CD14-positive monocyte (primary cell): ENCODE results near the gene PYGB. TPM values are rescaled to one million over a fixed set of nuclear protein-coding genes. Genes with fewer than 3 reads are reported as not detected.

Experiments used
- DNase-seq, 3 donors: peaks; one replicate each; pipeline ENCODE4 v3.0.0-alpha.2; 2011 to 2022
- H2AFZ ChIP-seq: 2 replicates; pipeline ENCODE4 v1.6.0; 2012; ENCODE audit warnings: mild to moderate bottlenecking, low read depth, low read length, inconsistent platforms; ENCODE audit not compliant: insufficient read depth, poor library complexity, severe bottlenecking
- H3K27ac ChIP-seq, 2 donors: 1 replicate in 1 of 2; 2 replicates in 1 of 2; pipeline ENCODE4 v1.5.1; 2012 to 2013; ENCODE audit warnings: low read length in 2 of 2, control low read depth in 1 of 2, inconsistent platforms in 1 of 2, low read depth in 1 of 2, mild to moderate bottlenecking in 1 of 2
- H3K27me3 ChIP-seq, 2 donors: one replicate each; pipeline versions ENCODE4 v1.6.0 to v1.6.1; 2011 to 2013; ENCODE audit warnings: low read length in 2 of 2; ENCODE audit not compliant: control insufficient read depth in 2 of 2, insufficient read depth in 2 of 2
- H3K36me3 ChIP-seq, 2 donors: replicated peaks in 1 of 2; 1 replicate in 1 of 2; 2 replicates in 1 of 2; pipeline versions ENCODE4 v1.5.1 to v1.6.1; 2012 to 2013; ENCODE audit warnings: low read length in 2 of 2, control low read depth in 1 of 2, inconsistent platforms in 1 of 2, mild to moderate bottlenecking in 1 of 2; ENCODE audit not compliant: insufficient read depth in 2 of 2, control insufficient read depth in 1 of 2
- H3K4me1 ChIP-seq, 2 donors: 1 replicate in 1 of 2; 2 replicates in 1 of 2; pipeline versions ENCODE4 v1.5.1 to v1.6.1; 2012 to 2013; ENCODE audit warnings: low read length in 2 of 2, control low read depth in 1 of 2, inconsistent platforms in 1 of 2, mild to moderate bottlenecking in 1 of 2, moderate library complexity in 1 of 2; ENCODE audit not compliant: insufficient read depth in 2 of 2, control insufficient read depth in 1 of 2
- H3K4me2 ChIP-seq: replicated peaks from 2 replicates; pipeline ENCODE3; 2012; ENCODE audit warnings: low read length, moderate library complexity, mild to moderate bottlenecking; ENCODE audit not compliant: poor library complexity, severe bottlenecking; ENCODE audit errors: extremely low read depth
- H3K4me3 ChIP-seq, 3 experiments: fragments of 200-600 bp in 1 of 3; sonication (generic) in 1 of 3; replicated peaks in 1 of 3; 1 replicate in 2 of 3; 2 replicates in 1 of 3; pipeline ENCODE4 v1.5.1; 2011 to 2013; ENCODE audit warnings: low read length in 3 of 3, mild to moderate bottlenecking in 3 of 3, control low read depth in 2 of 3, low read depth in 2 of 3, inconsistent platforms in 1 of 3, moderate library complexity in 1 of 3
- H3K79me2 ChIP-seq: 2 replicates; pipeline ENCODE4 v1.6.0; 2012; ENCODE audit warnings: mild to moderate bottlenecking, control low read depth, inconsistent platforms, low read length, moderate library complexity; ENCODE audit not compliant: insufficient read depth
- H3K9ac ChIP-seq: 2 replicates; pipeline ENCODE4 v1.6.0; 2017; ENCODE audit warnings: low read length, mild to moderate bottlenecking; ENCODE audit not compliant: insufficient read depth, poor library complexity, severe bottlenecking
- H3K9me3 ChIP-seq, 2 donors: replicated peaks in 1 of 2; 1 replicate in 1 of 2; 2 replicates in 1 of 2; pipeline versions ENCODE4 v1.5.1 to v1.6.1; 2012 to 2013; ENCODE audit warnings: low read length in 2 of 2, control low read depth in 1 of 2; ENCODE audit not compliant: control insufficient read depth in 1 of 2, insufficient read depth in 1 of 2
- H4K20me1 ChIP-seq: 2 replicates; pipeline ENCODE4 v1.6.0; 2012; ENCODE audit warnings: mild to moderate bottlenecking, low read length, control low read depth, moderate library complexity; ENCODE audit not compliant: insufficient read depth
- H3K27ac Mint-ChIP-seq, 7 donors: one replicate each; pipeline ENCODE4 v1.8.0; 2020; ENCODE audit warnings: mild to moderate bottlenecking in 7 of 7, mixed read lengths in 7 of 7, moderate library complexity in 6 of 7, inconsistent platforms in 2 of 7
- H3K27me3 Mint-ChIP-seq, 3 donors: one replicate each; pipeline ENCODE4 v1.8.0; 2021 to 2022; ENCODE audit warnings: low read depth in 3 of 3, mild to moderate bottlenecking in 3 of 3, mixed read lengths in 3 of 3, moderate library complexity in 3 of 3, inconsistent platforms in 1 of 3
- H3K36me3 Mint-ChIP-seq, 2 donors: one replicate each; pipeline ENCODE4 v1.8.0; 2020; ENCODE audit warnings: mixed read lengths in 2 of 2, inconsistent platforms in 1 of 2, mild to moderate bottlenecking in 1 of 2
- H3K4me1 Mint-ChIP-seq: one replicate; pipeline ENCODE4 v1.8.0; 2020; ENCODE audit warnings: mild to moderate bottlenecking, mixed read lengths
- H3K4me3 Mint-ChIP-seq, 2 donors: one replicate each; pipeline ENCODE4 v1.8.0; 2020; ENCODE audit warnings: mild to moderate bottlenecking in 2 of 2, mixed read lengths in 2 of 2, moderate library complexity in 1 of 2
- H3K9me3 Mint-ChIP-seq, 7 donors: one replicate each; pipeline ENCODE4 v1.8.0; 2020 to 2022; ENCODE audit warnings: mixed read lengths in 7 of 7, mild to moderate bottlenecking in 6 of 7, moderate library complexity in 6 of 7, inconsistent platforms in 2 of 7
- CTCF ChIP-seq: fragments of 200-600 bp; IDR thresholded peaks from one replicate; pipeline ENCODE4 v1.8.0; 2022; ENCODE audit warnings: antibody characterized with exemption, mild to moderate bottlenecking
- WGBS: methylation state at CpG from one replicate; pipeline ENCODE4 v1.1.5; 2013; ENCODE audit warnings: missing lambda C conversion rate; ENCODE audit not compliant: insufficient coverage; 5-methylcytosine and 5-hydroxymethylcytosine counted together
- intact Hi-C, 2 donors: fragments of 100-400 bp; cut with micrococcal nuclease; formaldehyde crosslinking; loops; one replicate each; pipeline versions ENCODE4 v1.15.0 to v1.15.1; 2023
- polyA plus RNA-seq, 3 donors: library from polyadenylated mRNA; depleted of rRNA in 1 of 3; unstranded in 2 of 3; stranded (reverse) in 1 of 3; fragments of 300-500 nt in 2 of 3; fragments of >200 nt in 1 of 3; fragmentation: Illumina TruSeq in 2 of 3; gene quantifications; 1 replicate in 2 of 3; 2 replicates in 1 of 3; pipeline ENCODE4 v1.2.3, GENCODE V29; 2012 to 2021

Gene PYGB
- polyA plus RNA-seq, 3 donors = 26.6 to 33.2 (median 26.7) TPM

- no peak for DNase-seq
- H3K4me2 ChIP-seq = no peak overlapping the region
- Mint-ChIP-seq H3K4me1 (no peaks in the 10 kb centered on the region), H3K27ac (peak overlapping the region in 3 of 7 donors; percentile 15 to 66 (median 60)), H3K27me3 (no peaks in the 10 kb centered on the region), H3K9me3 (peaks cover 0 to 8% (median 3%) of the 10 kb centered on the region in 7 donors), H3K4me3 (no peak overlapping the region), H3K36me3 (peaks cover 13 to 19% of the 10 kb centered on the region in 2 donors)
- H4K20me1 ChIP-seq = peaks cover 6% of the 10 kb centered on the region
- no peak overlapping the region for H2AFZ ChIP-seq
- intact Hi-C loops = no loop called here
- no peaks in the 10 kb centered on the region for H3K27me3 ChIP-seq
- no peak overlapping the region for H3K9ac ChIP-seq
- H3K79me2 ChIP-seq = peaks cover 26% of the 10 kb centered on the region
- no peaks in the 10 kb centered on the region for H3K4me1 ChIP-seq
- no peaks in the 10 kb centered on the region for H3K9me3 ChIP-seq
- no peak overlapping the region for H3K4me3 ChIP-seq
- peaks cover 7 to 21% of the 10 kb centered on the region in 2 donors for H3K36me3 ChIP-seq
- no peak for TF ChIP-seq CTCF
- 90% methylated on average over 8 of the region's 17 CpGs for WGBS
- H3K27ac ChIP-seq = peak overlapping the region in 1 of 2 donors; percentile 51
Measured at GRCh38 chr20:25336561-25337422, 88.9 kb downstream of the PYGB start.

- H3K27ac Mint-ChIP-seq = peak overlapping the region in 3 of 7 donors; percentile 19 to 57 (median 51)
- WGBS = 99% methylated on average over 9 of the region's 11 CpGs
- H3K4me3 Mint-ChIP-seq = no peak overlapping the region
Measured at GRCh38 chr20:25338112-25339023, 90.5 kb downstream of the PYGB start.

More at GRCh38 chr20:25338112-25339023, 90.5 kb downstream of the PYGB start:
- peaks cover 16% of the 10 kb centered on the region for H4K20me1 ChIP-seq
- no peak overlapping the region for H3K4me2 ChIP-seq
- Mint-ChIP-seq H3K27me3 (no peaks in the 10 kb centered on the region), H3K9me3 (peaks cover 0 to 8% (median 3%) of the 10 kb centered on the region in 7 donors), H3K36me3 (peaks cover 13 to 19% of the 10 kb centered on the region in 2 donors), H3K4me1 (no peaks in the 10 kb centered on the region)
- H3K79me2 ChIP-seq = peaks cover 42% of the 10 kb centered on the region
- no peaks in the 10 kb centered on the region for H3K27me3 ChIP-seq
- no peak overlapping the region for H3K4me3 ChIP-seq
- peaks cover 7 to 21% of the 10 kb centered on the region in 2 donors for H3K36me3 ChIP-seq
- no peak overlapping the region for H3K27ac ChIP-seq
- intact Hi-C loops = no loop called here
- no peak overlapping the region for H3K9ac ChIP-seq
- H2AFZ ChIP-seq = no peak overlapping the region
- DNase-seq = no peak
- TF ChIP-seq CTCF = no peak
- H3K4me1 ChIP-seq = no peaks in the 10 kb centered on the region
- no peaks in the 10 kb centered on the region for H3K9me3 ChIP-seq
